NB4 (cell line): ENCODE results near the gene SMCHD1.

Experiments used
- POLR2A ChIP-seq: IDR thresholded peaks from 2 replicates; pipeline ENCODE4 v1.6.1; 2011; ENCODE audit warnings: mild to moderate bottlenecking; ENCODE audit not compliant: insufficient read length; ENCODE audit errors: extremely low read depth
- TF ChIP-seq, protein P1 (sequence below): IDR thresholded peaks from one replicate; pipeline ENCODE4 v1.5.1; 2012; ENCODE audit warnings: low read depth, low read length

DNA sequence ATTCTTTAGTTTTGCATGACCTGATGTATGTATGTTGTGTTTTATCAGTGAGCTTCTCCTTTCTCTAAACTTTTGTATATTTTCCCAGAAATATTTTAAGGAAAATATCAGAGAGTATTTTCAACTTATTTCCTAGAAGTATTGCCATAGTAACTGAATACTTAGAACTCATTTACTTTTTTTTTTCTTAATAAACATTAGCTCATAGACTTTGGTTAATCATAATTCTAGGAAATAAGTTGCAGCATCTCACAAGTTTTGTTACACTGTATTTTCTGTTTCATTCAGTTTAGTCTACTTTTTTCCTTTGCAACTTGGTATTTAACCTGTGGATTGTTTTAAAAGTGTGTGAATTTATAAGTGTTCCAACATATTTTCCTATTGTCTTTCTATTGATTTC is 27.5 kb downstream of the SMCHD1 start:
- TF ChIP-seq POLR2A = no peak
- TF ChIP-seq, protein P1, sequence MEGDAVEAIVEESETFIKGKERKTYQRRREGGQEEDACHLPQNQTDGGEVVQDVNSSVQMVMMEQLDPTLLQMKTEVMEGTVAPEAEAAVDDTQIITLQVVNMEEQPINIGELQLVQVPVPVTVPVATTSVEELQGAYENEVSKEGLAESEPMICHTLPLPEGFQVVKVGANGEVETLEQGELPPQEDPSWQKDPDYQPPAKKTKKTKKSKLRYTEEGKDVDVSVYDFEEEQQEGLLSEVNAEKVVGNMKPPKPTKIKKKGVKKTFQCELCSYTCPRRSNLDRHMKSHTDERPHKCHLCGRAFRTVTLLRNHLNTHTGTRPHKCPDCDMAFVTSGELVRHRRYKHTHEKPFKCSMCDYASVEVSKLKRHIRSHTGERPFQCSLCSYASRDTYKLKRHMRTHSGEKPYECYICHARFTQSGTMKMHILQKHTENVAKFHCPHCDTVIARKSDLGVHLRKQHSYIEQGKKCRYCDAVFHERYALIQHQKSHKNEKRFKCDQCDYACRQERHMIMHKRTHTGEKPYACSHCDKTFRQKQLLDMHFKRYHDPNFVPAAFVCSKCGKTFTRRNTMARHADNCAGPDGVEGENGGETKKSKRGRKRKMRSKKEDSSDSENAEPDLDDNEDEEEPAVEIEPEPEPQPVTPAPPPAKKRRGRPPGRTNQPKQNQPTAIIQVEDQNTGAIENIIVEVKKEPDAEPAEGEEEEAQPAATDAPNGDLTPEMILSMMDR = no peak
